GM23338 (cell line): ENCODE data around the gene FMR1. TPM values are rescaled to one million over a fixed set of nuclear protein-coding genes. Genes with fewer than 3 reads are reported as not detected.

Experiments
- ATAC-seq: fragments of 200-7000 bp; cut with Tn5 transposase; 3 replicates; pipeline ENCODE4 v1.9.1; 2020
- DNase-seq: peaks from one replicate; pipeline ENCODE4 v3.0.0-alpha.2; 2015; ENCODE audit warnings: low spot score
- H2AFZ ChIP-seq: fragments of 200-600 bp; sonication (generic); 2 replicates; pipeline ENCODE4 v1.8.0; 2016; ENCODE audit warnings: antibody characterized with exemption, mild to moderate bottlenecking, moderate library complexity
- H3F3A ChIP-seq: fragments of 200-600 bp; sonication (generic); replicated peaks from 2 replicates; pipeline ENCODE4 v1.8.0; 2017; ENCODE audit warnings: antibody characterized with exemption, mixed run types, low read depth
- H3K27ac ChIP-seq: fragments of 200-600 bp; sonication (generic); 2 replicates; pipeline ENCODE4 v1.6.1; 2016; ENCODE audit warnings: low read depth
- H3K27me3 ChIP-seq: fragments of 200-600 bp; sonication (generic); 2 replicates; pipeline ENCODE4 v1.8.0; 2016; ENCODE audit warnings: mild to moderate bottlenecking, mixed run types, moderate library complexity; ENCODE audit not compliant: insufficient read depth
- H3K36me3 ChIP-seq: fragments of 200-600 bp; sonication (generic); 2 replicates; pipeline ENCODE4 v1.8.0; 2016; ENCODE audit warnings: mild to moderate bottlenecking; ENCODE audit not compliant: insufficient read depth
- H3K4me1 ChIP-seq: fragments of 200-600 bp; sonication (generic); 2 replicates; pipeline ENCODE4 v1.8.0; 2016; ENCODE audit warnings: mild to moderate bottlenecking, moderate library complexity; ENCODE audit not compliant: insufficient read depth
- H3K4me2 ChIP-seq: fragments of 200-600 bp; sonication (generic); 2 replicates; pipeline ENCODE4 v1.7.1; 2017; ENCODE audit warnings: mixed run types
- H3K4me3 ChIP-seq: fragments of 200-600 bp; sonication (generic); 2 replicates; pipeline ENCODE4 v1.6.1; 2016; ENCODE audit warnings: mixed run types
- H3K79me2 ChIP-seq: fragments of 200-600 bp; sonication (generic); replicated peaks from 2 replicates; pipeline ENCODE4 v1.8.0; 2017; ENCODE audit warnings: mild to moderate bottlenecking; ENCODE audit not compliant: insufficient read depth
- H3K9me2 ChIP-seq: fragments of 200-600 bp; sonication (generic); 2 replicates; pipeline ENCODE4 v1.8.0; 2017; ENCODE audit not compliant: insufficient read depth
- H4K20me1 ChIP-seq: fragments of 200-600 bp; sonication (generic); replicated peaks from 2 replicates; pipeline ENCODE4 v1.8.0; 2017; ENCODE audit warnings: mild to moderate bottlenecking; ENCODE audit not compliant: insufficient read depth
- H3K27ac Mint-ChIP-seq: 2 replicates; pipeline ENCODE4 v1.8.0; 2020; ENCODE audit warnings: inconsistent platforms, mild to moderate bottlenecking, moderate library complexity, mixed read lengths
- H3K27me3 Mint-ChIP-seq: 3 replicates; pipeline ENCODE4 v1.8.0; 2022; ENCODE audit warnings: low read depth, mild to moderate bottlenecking, moderate library complexity, mixed read lengths, inconsistent platforms; ENCODE audit not compliant: insufficient read depth, poor library complexity
- H3K36me3 Mint-ChIP-seq: 3 replicates; pipeline ENCODE4 v1.8.0; 2021; ENCODE audit warnings: low read depth, mild to moderate bottlenecking, inconsistent platforms, moderate library complexity, mixed read lengths
- H3K4me1 Mint-ChIP-seq: 3 replicates; pipeline ENCODE4 v1.8.0; 2020; ENCODE audit warnings: mild to moderate bottlenecking, inconsistent platforms, mixed read lengths
- H3K4me3 Mint-ChIP-seq: 3 replicates; pipeline ENCODE4 v1.8.0; 2021; ENCODE audit warnings: moderate library complexity, mild to moderate bottlenecking, inconsistent platforms, mixed read lengths
- H3K9me3 Mint-ChIP-seq: 3 replicates; pipeline ENCODE4 v1.8.0; 2020; ENCODE audit warnings: moderate library complexity, mild to moderate bottlenecking, inconsistent platforms, mixed read lengths
- CREB1 ChIP-seq: fragments of 250-450 bp; sonication (Bioruptor Pico); IDR thresholded peaks from 2 replicates; pipeline ENCODE4 v1.5.0; 2020; ENCODE audit warnings: low read depth, mild to moderate bottlenecking, moderate library complexity
- EZH2 ChIP-seq: fragments of 200-600 bp; sonication (generic); IDR thresholded peaks from one replicate; pipeline ENCODE4 v1.8.0; 2017; ENCODE audit warnings: antibody characterized with exemption, mild to moderate bottlenecking, low read depth; ENCODE audit not compliant: unreplicated experiment
- EZH2phosphoT487 ChIP-seq: fragments of 200-600 bp; sonication (generic); IDR thresholded peaks from one replicate; pipeline ENCODE4 v1.8.1; 2018; ENCODE audit warnings: antibody characterized with exemption; ENCODE audit not compliant: unreplicated experiment
- JUNB ChIP-seq: IDR thresholded peaks from one replicate; pipeline ENCODE4 v1.6.1; 2016; ENCODE audit warnings: antibody characterized with exemption; ENCODE audit not compliant: unreplicated experiment
- NANOG ChIP-seq: IDR thresholded peaks from 2 replicates; pipeline ENCODE4 v1.6.1; 2016; ENCODE audit warnings: antibody characterized with exemption, borderline replicate concordance
- POLR2AphosphoS5 ChIP-seq: IDR thresholded peaks from 2 replicates; pipeline ENCODE4 v1.6.1; 2016; ENCODE audit warnings: antibody characterized with exemption, low read depth
- STAT1 ChIP-seq: IDR thresholded peaks from one replicate; pipeline ENCODE4 v1.6.1; 2016; ENCODE audit warnings: antibody characterized with exemption; ENCODE audit not compliant: unreplicated experiment
- ZNF114 ChIP-seq: fragments of 250-450 bp; sonication (Bioruptor Pico); IDR thresholded peaks from 2 replicates; pipeline ENCODE4 v1.5.0; 2020; ENCODE audit warnings: mild to moderate bottlenecking, moderate library complexity
- ZNF331 ChIP-seq: fragments of 250-450 bp; sonication (Bioruptor Pico); IDR thresholded peaks from 2 replicates; pipeline ENCODE4 v1.5.0; 2020; ENCODE audit warnings: low read depth, mild to moderate bottlenecking, moderate library complexity
- polyA plus RNA-seq: library from polyadenylated mRNA; unstranded; fragments of >200 nt; fragmentation: Nextera tagmentation; extraction: Ambion mirVana; gene quantifications from 2 replicates; pipeline ENCODE4 v1.2.1, GENCODE V29; 2016
- total RNA-seq: library from RNA; depleted of rRNA; stranded (reverse); fragments of >200 nt; shearing (Covaris generic); gene quantifications from 2 replicates; pipeline ENCODE4 v1.2.3, GENCODE V29; 2014
- TF ChIP-seq, protein P1 (sequence below): IDR thresholded peaks from one replicate; pipeline ENCODE4 v1.6.1; 2018; ENCODE audit warnings: antibody characterized with exemption; ENCODE audit not compliant: unreplicated experiment
- TF ChIP-seq, protein P2 (sequence below): fragments of 250-450 bp; sonication (Bioruptor Pico); IDR thresholded peaks from 2 replicates; pipeline ENCODE4 v1.5.0; 2020; ENCODE audit warnings: mild to moderate bottlenecking, moderate library complexity
- TF ChIP-seq, protein P3 (sequence below), 2 experiments: fragments of 200-600 bp in 1 of 2; sonication (generic) in 1 of 2; conservative IDR thresholded peaks; 2 replicates each; pipeline versions ENCODE4 v1.5.1 to v1.6.1; 2016 to 2017; ENCODE audit warnings: antibody characterized with exemption in 2 of 2, low read depth in 2 of 2, mild to moderate bottlenecking in 2 of 2, moderate library complexity in 1 of 2
- TF ChIP-seq, protein P4 (sequence below): IDR thresholded peaks from 2 replicates; pipeline ENCODE4 v1.6.1; 2016; ENCODE audit warnings: antibody characterized with exemption

Gene FMR1
- total and polyA plus RNA-seq, 2 experiments from 2014 or later = 17.1 to 44.3 TPM

DNA sequence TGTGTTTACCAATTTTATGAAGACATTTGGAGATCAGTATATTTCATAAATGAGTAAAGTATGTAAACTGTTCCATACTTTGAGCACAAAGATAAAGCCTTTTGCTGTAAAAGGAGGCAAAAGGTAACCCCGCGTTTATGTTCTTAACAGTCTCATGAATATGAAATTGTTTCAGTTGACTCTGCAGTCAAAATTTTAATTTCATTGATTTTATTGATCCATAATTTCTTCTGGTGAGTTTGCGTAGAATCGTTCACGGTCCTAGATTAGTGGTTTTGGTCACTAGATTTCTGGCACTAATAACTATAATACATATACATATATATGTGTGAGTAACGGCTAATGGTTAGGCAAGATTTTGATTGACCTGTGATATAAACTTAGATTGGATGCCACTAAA is 1.9 kb downstream of the FMR1 start:
- H3K79me2 ChIP-seq = peaks cover 61% of the 10 kb centered on the region
- DNase-seq = no peak
- no peaks in the 10 kb centered on the region for H3F3A ChIP-seq
- peaks cover 38% of the 10 kb centered on the region for H3K4me1 ChIP-seq
- Mint-ChIP-seq H3K27me3 (peaks cover 5% of the 10 kb centered on the region), H3K9me3 (no peaks in the 10 kb centered on the region), H3K4me1 (peaks cover 38% of the 10 kb centered on the region), H3K36me3 (no peaks in the 10 kb centered on the region; the same call in 2 of the 3 replicates), H3K27ac (no peak overlapping the region), H3K4me3 (peak overlapping the region; percentile 95)
- H3K27me3 ChIP-seq = peaks cover 7% of the 10 kb centered on the region
- H3K36me3 ChIP-seq = no peaks in the 10 kb centered on the region
- H3K4me2 ChIP-seq = peak overlapping the region; percentile 83
- no peaks in the 10 kb centered on the region for H3K9me2 ChIP-seq
- H3K4me3 ChIP-seq = peak overlapping the region; percentile 74
- H3K27ac ChIP-seq = no peak overlapping the region
- ATAC-seq = no peak
- H4K20me1 ChIP-seq = peaks cover 14% of the 10 kb centered on the region
- TF ChIP-seq POLR2AphosphoS5 (no peak), NANOG (no peak), JUNB (no peak), EZH2phosphoT487 (no peak), ZNF331 (no peak), CREB1 (no peak), STAT1 (no peak), ZNF114 (CRISPR knock-in tag) (no peak), EZH2 (no peak)
- TF ChIP-seq, protein P1, sequence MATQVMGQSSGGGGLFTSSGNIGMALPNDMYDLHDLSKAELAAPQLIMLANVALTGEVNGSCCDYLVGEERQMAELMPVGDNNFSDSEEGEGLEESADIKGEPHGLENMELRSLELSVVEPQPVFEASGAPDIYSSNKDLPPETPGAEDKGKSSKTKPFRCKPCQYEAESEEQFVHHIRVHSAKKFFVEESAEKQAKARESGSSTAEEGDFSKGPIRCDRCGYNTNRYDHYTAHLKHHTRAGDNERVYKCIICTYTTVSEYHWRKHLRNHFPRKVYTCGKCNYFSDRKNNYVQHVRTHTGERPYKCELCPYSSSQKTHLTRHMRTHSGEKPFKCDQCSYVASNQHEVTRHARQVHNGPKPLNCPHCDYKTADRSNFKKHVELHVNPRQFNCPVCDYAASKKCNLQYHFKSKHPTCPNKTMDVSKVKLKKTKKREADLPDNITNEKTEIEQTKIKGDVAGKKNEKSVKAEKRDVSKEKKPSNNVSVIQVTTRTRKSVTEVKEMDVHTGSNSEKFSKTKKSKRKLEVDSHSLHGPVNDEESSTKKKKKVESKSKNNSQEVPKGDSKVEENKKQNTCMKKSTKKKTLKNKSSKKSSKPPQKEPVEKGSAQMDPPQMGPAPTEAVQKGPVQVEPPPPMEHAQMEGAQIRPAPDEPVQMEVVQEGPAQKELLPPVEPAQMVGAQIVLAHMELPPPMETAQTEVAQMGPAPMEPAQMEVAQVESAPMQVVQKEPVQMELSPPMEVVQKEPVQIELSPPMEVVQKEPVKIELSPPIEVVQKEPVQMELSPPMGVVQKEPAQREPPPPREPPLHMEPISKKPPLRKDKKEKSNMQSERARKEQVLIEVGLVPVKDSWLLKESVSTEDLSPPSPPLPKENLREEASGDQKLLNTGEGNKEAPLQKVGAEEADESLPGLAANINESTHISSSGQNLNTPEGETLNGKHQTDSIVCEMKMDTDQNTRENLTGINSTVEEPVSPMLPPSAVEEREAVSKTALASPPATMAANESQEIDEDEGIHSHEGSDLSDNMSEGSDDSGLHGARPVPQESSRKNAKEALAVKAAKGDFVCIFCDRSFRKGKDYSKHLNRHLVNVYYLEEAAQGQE = no peak
- TF ChIP-seq, protein P2, sequence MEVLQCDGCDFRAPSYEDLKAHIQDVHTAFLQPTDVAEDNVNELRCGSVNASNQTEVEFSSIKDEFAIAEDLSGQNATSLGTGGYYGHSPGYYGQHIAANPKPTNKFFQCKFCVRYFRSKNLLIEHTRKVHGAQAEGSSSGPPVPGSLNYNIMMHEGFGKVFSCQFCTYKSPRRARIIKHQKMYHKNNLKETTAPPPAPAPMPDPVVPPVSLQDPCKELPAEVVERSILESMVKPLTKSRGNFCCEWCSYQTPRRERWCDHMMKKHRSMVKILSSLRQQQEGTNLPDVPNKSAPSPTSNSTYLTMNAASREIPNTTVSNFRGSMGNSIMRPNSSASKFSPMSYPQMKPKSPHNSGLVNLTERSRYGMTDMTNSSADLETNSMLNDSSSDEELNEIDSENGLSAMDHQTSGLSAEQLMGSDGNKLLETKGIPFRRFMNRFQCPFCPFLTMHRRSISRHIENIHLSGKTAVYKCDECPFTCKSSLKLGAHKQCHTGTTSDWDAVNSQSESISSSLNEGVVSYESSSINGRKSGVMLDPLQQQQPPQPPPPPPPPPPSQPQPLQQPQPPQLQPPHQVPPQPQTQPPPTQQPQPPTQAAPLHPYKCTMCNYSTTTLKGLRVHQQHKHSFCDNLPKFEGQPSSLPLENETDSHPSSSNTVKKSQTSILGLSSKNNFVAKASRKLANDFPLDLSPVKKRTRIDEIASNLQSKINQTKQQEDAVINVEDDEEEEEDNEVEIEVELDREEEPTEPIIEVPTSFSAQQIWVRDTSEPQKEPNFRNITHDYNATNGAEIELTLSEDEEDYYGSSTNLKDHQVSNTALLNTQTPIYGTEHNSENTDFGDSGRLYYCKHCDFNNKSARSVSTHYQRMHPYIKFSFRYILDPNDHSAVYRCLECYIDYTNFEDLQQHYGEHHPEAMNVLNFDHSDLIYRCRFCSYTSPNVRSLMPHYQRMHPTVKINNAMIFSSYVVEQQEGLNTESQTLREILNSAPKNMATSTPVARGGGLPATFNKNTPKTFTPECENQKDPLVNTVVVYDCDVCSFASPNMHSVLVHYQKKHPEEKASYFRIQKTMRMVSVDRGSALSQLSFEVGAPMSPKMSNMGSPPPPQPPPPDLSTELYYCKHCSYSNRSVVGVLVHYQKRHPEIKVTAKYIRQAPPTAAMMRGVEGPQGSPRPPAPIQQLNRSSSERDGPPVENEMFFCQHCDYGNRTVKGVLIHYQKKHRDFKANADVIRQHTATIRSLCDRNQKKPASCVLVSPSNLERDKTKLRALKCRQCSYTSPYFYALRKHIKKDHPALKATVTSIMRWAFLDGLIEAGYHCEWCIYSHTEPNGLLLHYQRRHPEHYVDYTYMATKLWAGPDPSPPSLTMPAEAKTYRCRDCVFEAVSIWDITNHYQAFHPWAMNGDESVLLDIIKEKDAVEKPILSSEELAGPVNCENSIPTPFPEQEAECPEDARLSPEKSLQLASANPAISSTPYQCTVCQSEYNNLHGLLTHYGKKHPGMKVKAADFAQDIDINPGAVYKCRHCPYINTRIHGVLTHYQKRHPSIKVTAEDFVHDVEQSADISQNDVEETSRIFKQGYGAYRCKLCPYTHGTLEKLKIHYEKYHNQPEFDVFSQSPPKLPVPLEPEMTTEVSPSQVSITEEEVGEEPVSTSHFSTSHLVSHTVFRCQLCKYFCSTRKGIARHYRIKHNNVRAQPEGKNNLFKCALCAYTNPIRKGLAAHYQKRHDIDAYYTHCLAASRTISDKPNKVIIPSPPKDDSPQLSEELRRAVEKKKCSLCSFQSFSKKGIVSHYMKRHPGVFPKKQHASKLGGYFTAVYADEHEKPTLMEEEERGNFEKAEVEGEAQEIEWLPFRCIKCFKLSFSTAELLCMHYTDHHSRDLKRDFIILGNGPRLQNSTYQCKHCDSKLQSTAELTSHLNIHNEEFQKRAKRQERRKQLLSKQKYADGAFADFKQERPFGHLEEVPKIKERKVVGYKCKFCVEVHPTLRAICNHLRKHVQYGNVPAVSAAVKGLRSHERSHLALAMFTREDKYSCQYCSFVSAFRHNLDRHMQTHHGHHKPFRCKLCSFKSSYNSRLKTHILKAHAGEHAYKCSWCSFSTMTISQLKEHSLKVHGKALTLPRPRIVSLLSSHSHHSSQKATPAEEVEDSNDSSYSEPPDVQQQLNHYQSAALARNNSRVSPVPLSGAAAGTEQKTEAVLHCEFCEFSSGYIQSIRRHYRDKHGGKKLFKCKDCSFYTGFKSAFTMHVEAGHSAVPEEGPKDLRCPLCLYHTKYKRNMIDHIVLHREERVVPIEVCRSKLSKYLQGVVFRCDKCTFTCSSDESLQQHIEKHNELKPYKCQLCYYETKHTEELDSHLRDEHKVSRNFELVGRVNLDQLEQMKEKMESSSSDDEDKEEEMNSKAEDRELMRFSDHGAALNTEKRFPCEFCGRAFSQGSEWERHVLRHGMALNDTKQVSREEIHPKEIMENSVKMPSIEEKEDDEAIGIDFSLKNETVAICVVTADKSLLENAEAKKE = no peak
- TF ChIP-seq, protein P3, sequence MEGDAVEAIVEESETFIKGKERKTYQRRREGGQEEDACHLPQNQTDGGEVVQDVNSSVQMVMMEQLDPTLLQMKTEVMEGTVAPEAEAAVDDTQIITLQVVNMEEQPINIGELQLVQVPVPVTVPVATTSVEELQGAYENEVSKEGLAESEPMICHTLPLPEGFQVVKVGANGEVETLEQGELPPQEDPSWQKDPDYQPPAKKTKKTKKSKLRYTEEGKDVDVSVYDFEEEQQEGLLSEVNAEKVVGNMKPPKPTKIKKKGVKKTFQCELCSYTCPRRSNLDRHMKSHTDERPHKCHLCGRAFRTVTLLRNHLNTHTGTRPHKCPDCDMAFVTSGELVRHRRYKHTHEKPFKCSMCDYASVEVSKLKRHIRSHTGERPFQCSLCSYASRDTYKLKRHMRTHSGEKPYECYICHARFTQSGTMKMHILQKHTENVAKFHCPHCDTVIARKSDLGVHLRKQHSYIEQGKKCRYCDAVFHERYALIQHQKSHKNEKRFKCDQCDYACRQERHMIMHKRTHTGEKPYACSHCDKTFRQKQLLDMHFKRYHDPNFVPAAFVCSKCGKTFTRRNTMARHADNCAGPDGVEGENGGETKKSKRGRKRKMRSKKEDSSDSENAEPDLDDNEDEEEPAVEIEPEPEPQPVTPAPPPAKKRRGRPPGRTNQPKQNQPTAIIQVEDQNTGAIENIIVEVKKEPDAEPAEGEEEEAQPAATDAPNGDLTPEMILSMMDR (conservative IDR thresholded peaks at IDR 0.05; ENCODE audit: low read depth in 2 of 2) = no peak
- TF ChIP-seq, protein P4, sequence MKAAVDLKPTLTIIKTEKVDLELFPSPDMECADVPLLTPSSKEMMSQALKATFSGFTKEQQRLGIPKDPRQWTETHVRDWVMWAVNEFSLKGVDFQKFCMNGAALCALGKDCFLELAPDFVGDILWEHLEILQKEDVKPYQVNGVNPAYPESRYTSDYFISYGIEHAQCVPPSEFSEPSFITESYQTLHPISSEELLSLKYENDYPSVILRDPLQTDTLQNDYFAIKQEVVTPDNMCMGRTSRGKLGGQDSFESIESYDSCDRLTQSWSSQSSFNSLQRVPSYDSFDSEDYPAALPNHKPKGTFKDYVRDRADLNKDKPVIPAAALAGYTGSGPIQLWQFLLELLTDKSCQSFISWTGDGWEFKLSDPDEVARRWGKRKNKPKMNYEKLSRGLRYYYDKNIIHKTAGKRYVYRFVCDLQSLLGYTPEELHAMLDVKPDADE = no peak
- H2AFZ ChIP-seq = no peak overlapping the region
